HCT116 (cell line): Measurements from ENCODE around the gene CHRNA9. TPM values are rescaled to one million over a fixed set of nuclear protein-coding genes. Genes with fewer than 3 reads are reported as not detected.
"Not testable (repeated sequence)": the region's sequence is repeated elsewhere in the genome, so short reads cannot be mapped to it uniquely, and the experiment has no call there.

Experiments used
- ATAC-seq: fragments of 200-7000 bp; cut with Tn5 transposase; 2 replicates; pipeline ENCODE4 v1.9.1; 2020; ENCODE audit warnings: mild to moderate bottlenecking, moderate library complexity
- BruUV-seq: library from RNA; stranded (reverse); fragments of 400-500 nt; replicated peaks from 2 replicates; lab custom pipeline; 2021; lab: Mats Ljungman, UMichigan
- CTCF ChIA-PET: fragments of 300-600 bp; sonication (Branson Sonifier 250); formaldehyde crosslinking; loops from one replicate; lab custom pipeline; 2021; ENCODE audit warnings: antibody characterized with exemption; lab: Charles Lee
- POLR2A ChIA-PET: fragments of 300-600, 350-600 bp; sonication (Branson Sonifier 250); formaldehyde crosslinking; loops from one replicate; lab custom pipeline; 2021; ENCODE audit warnings: antibody characterized with exemption; lab: Charles Lee
- RAD21 ChIA-PET, 2 experiments: fragments of 300-600 bp; sonication (Branson Sonifier 250); formaldehyde crosslinking; loops; one replicate each; lab custom pipeline; 2023; ENCODE audit warnings: low total read pairs in 2 of 2; ENCODE audit not compliant: uncharacterized antibody in 2 of 2, unreplicated experiment in 2 of 2, low non-redundant PET in 1 of 2; lab: Charles Lee
- DNase-seq: peaks from one replicate; pipeline ENCODE4 v3.0.0-alpha.2; 2010; ENCODE audit warnings: low read depth, low spot score
- H2AFZ ChIP-seq: fragments of 200-600 bp; shearing (Covaris generic), sonication (generic); 2 replicates; pipeline ENCODE4 v1.6.1; 2017; ENCODE audit warnings: low read depth, mixed run types, mixed read lengths, antibody characterized with exemption, low read length; ENCODE audit not compliant: poor library complexity, severe bottlenecking
- H3K27ac ChIP-seq: 2 replicates; pipeline ENCODE4 v1.5.1; 2012; ENCODE audit warnings: low read depth, low read length
- H3K27me3 ChIP-seq: fragments of 200-600 bp; sonication (generic); 2 replicates; pipeline ENCODE4 v1.6.1; 2016; ENCODE audit warnings: mixed run types, low read length, mixed read lengths; ENCODE audit not compliant: insufficient read depth
- H3K36me3 ChIP-seq, 2 experiments: fragments of 200-500 bp in 1 of 2; fragments of 200-600 bp in 1 of 2; sonication (Bioruptor generic) in 1 of 2; sonication (generic) in 1 of 2; 2 replicates each; pipeline versions ENCODE4 v1.5.1 to v1.6.1; 2014 to 2016; ENCODE audit warnings: low read length in 2 of 2, inconsistent platforms in 1 of 2, mixed read lengths in 1 of 2, mixed run types in 1 of 2; ENCODE audit not compliant: insufficient read depth in 2 of 2, control insufficient read depth in 1 of 2
- H3K4me1 ChIP-seq, 2 experiments: fragments of 200-600 bp in 1 of 2; sonication (generic) in 1 of 2; 2 replicates each; pipeline versions ENCODE4 v1.5.1 to v1.6.1; 2012 to 2017; ENCODE audit warnings: low read length in 2 of 2, inconsistent platforms in 1 of 2, mild to moderate bottlenecking in 1 of 2, mixed read lengths in 1 of 2, mixed run types in 1 of 2, moderate library complexity in 1 of 2; ENCODE audit not compliant: insufficient read depth in 2 of 2, control insufficient read depth in 1 of 2
- H3K4me2 ChIP-seq: fragments of 200-600 bp; sonication (generic); 2 replicates; pipeline ENCODE4 v1.6.1; 2017; ENCODE audit warnings: mixed run types, low read length, mixed read lengths
- H3K4me3 ChIP-seq, 2 experiments: fragments of 200-600 bp in 1 of 2; sonication (generic) in 1 of 2; replicated peaks in 1 of 2; 2 replicates each; pipeline ENCODE4 v1.5.1; 2011 to 2016; ENCODE audit warnings: low read length in 2 of 2, control low read depth in 1 of 2, low read depth in 1 of 2, mild to moderate bottlenecking in 1 of 2, mixed read lengths in 1 of 2, mixed run types in 1 of 2
- H3K79me2 ChIP-seq: fragments of 200-600 bp; sonication (generic); 2 replicates; pipeline ENCODE4 v1.6.1; 2017; ENCODE audit warnings: mild to moderate bottlenecking, mixed run types, low read length, moderate library complexity, mixed read lengths; ENCODE audit not compliant: insufficient read depth
- H3K9ac ChIP-seq: fragments of 200-600 bp; sonication (generic); 2 replicates; pipeline ENCODE4 v1.6.1; 2016; ENCODE audit warnings: low read length, mixed read lengths
- H3K9me2 ChIP-seq: fragments of 200-600 bp; sonication (generic), shearing (Covaris generic); 2 replicates; pipeline ENCODE4 v1.6.1; 2017; ENCODE audit warnings: mixed run types, mild to moderate bottlenecking, moderate library complexity; ENCODE audit not compliant: insufficient read depth
- H3K9me3 ChIP-seq, 2 experiments: fragments of 200-500 bp in 1 of 2; fragments of 200-600 bp in 1 of 2; sonication (Bioruptor generic) in 1 of 2; sonication (generic) in 1 of 2; 2 replicates each; pipeline ENCODE4 v1.6.1; 2014 to 2017; ENCODE audit warnings: low read length in 2 of 2, mixed read lengths in 2 of 2, inconsistent platforms in 1 of 2, low read depth in 1 of 2, mild to moderate bottlenecking in 1 of 2, mixed run types in 1 of 2, moderate library complexity in 1 of 2; ENCODE audit not compliant: control insufficient read depth in 1 of 2, insufficient read depth in 1 of 2
- H4K20me1 ChIP-seq: fragments of 200-600 bp; sonication (generic), shearing (Covaris generic); 2 replicates; pipeline ENCODE4 v1.6.1; 2017; ENCODE audit warnings: mixed run types, mild to moderate bottlenecking, moderate library complexity; ENCODE audit not compliant: insufficient read depth
- CBX3 ChIP-seq: IDR thresholded peaks from 2 replicates; pipeline ENCODE4 v1.6.1; 2012; ENCODE audit warnings: low read depth
- CEBPB ChIP-seq: IDR thresholded peaks from 2 replicates; pipeline ENCODE4 v1.6.1; 2012; ENCODE audit warnings: low read depth
- POLR2A ChIP-seq: IDR thresholded peaks from 2 replicates; pipeline ENCODE4 v1.7.0; 2011; ENCODE audit warnings: borderline replicate concordance; ENCODE audit not compliant: insufficient read depth, insufficient read length; ENCODE audit errors: extremely low read depth
- POLR2AphosphoS5 ChIP-seq: IDR thresholded peaks from 2 replicates; pipeline ENCODE4 v1.6.1; 2011; ENCODE audit warnings: mild to moderate bottlenecking, low read depth, low read length, moderate library complexity
- YY1 ChIP-seq: IDR thresholded peaks from 2 replicates; pipeline ENCODE4 v1.6.1; 2011; ENCODE audit warnings: low read length, low read depth, moderate library complexity, mild to moderate bottlenecking; ENCODE audit not compliant: insufficient replicate concordance; ENCODE audit errors: extremely low read depth
- intact Hi-C: fragments of 100-400 bp; cut with micrococcal nuclease; formaldehyde crosslinking; loops from 2 replicates; pipeline ENCODE4 v1.10.0; 2022
- total RNA-seq: library from RNA; stranded (reverse); gene quantifications from one replicate; pipeline ENCODE4 v1.2.1, GENCODE V29; 2021; ENCODE audit not compliant: unreplicated experiment

CHRNA9 gene
- total RNA-seq, 1 experiment from 2014 or later: not detected

GRCh38 chr4:40290611-40291186 is 44.4 kb upstream of the CHRNA9 start:
- H3K27me3 ChIP-seq, H3K4me3 ChIP-seq, H3K4me1 ChIP-seq, intact Hi-C loops, CTCF ChIA-PET, H3K9me3 ChIP-seq, H3K9ac ChIP-seq, H3K4me2 ChIP-seq, H2AFZ ChIP-seq, H3K79me2 ChIP-seq, BruUV-seq, DNase-seq, POLR2A ChIA-PET, H3K9me2 ChIP-seq, RAD21 ChIA-PET, ATAC-seq, H3K27ac ChIP-seq, H3K36me3 ChIP-seq, H4K20me1 ChIP-seq: not testable (repeated sequence)

GRCh38 chr4:40292313-40292759 is 42.8 kb upstream of the CHRNA9 start:
- POLR2A ChIA-PET: no interaction called here
- no peak for DNase-seq
- Histone ChIP-seq H3K27ac (no peak overlapping the region), H3K79me2 (no peaks in the 10 kb centered on the region), H3K9me2 (no peaks in the 10 kb centered on the region), H3K4me3 (no peak overlapping the region), H3K9ac (no peak overlapping the region), H3K9me3 (peaks cover 0 to 8% of the 10 kb centered on the region in 2 experiments; a peak in 1 of 4 replicates), H4K20me1 (no peaks in the 10 kb centered on the region), H3K4me1 (no peaks in the 10 kb centered on the region), H2AFZ (peak overlapping the region; percentile 96), H3K27me3 (no peaks in the 10 kb centered on the region), H3K36me3 (no peaks in the 10 kb centered on the region), H3K4me2 (no peak overlapping the region)
- ATAC-seq: peak; percentile 64
- intact Hi-C loops: no loop called here
- no peak for TF ChIP-seq CBX3
- TF ChIP-seq CEBPB: peak; percentile 84
- RAD21 ChIA-PET: no interaction called here
- BruUV-seq: no TSS peak
- CTCF ChIA-PET: interaction anchor here (1.2 kb wide), 1 partner anchor 17 kb away, joined by 4 read pairs; no protein-coding TSS in a partner anchor

- Histone ChIP-seq H2AFZ (no peak overlapping the region), H3K36me3 (no peaks in the 10 kb centered on the region), H3K4me3 (no peak overlapping the region), H3K79me2 (no peaks in the 10 kb centered on the region), H3K4me2 (no peak overlapping the region), H3K4me1 (no peaks in the 10 kb centered on the region), H3K9me2 (no peaks in the 10 kb centered on the region), H4K20me1 (no peaks in the 10 kb centered on the region), H3K27me3 (no peaks in the 10 kb centered on the region), H3K9me3 (peaks cover 0 to 8% of the 10 kb centered on the region in 2 experiments; a peak in 1 of 4 replicates), H3K9ac (no peak overlapping the region), H3K27ac (no peak overlapping the region)
- no peak for DNase-seq
- TF ChIP-seq YY1 (no peak), POLR2AphosphoS5 (no peak), POLR2A (no peak)
- ATAC-seq: no peak
- ChIA-PET POLR2A (no interaction called here), CTCF (no interaction called here), RAD21 (no interaction called here)
- intact Hi-C loops: no loop called here
- BruUV-seq: no TSS peak
These were observed 40.8 kb upstream of the CHRNA9 start for GRCh38 chr4:40294339-40294738.

- H3K4me1 ChIP-seq, H2AFZ ChIP-seq, H3K4me3 ChIP-seq, intact Hi-C loops, H4K20me1 ChIP-seq, CTCF ChIA-PET, H3K9me2 ChIP-seq, H3K4me2 ChIP-seq, RAD21 ChIA-PET, H3K27ac ChIP-seq, POLR2A ChIA-PET, DNase-seq, H3K9me3 ChIP-seq, H3K27me3 ChIP-seq, H3K9ac ChIP-seq, H3K79me2 ChIP-seq, ATAC-seq, BruUV-seq, H3K36me3 ChIP-seq: not testable (repeated sequence)
These were observed 40.1 kb upstream of the CHRNA9 start for GRCh38 chr4:40295030-40295429.
